GM23248 (cell line): ENCODE data around the gene MIA3. TPM values are rescaled to one million over a fixed set of nuclear protein-coding genes. Genes with fewer than 3 reads are reported as not detected.

Source experiments
- DNase-seq: peaks from one replicate; pipeline ENCODE4 v3.0.0-alpha.2; 2015
- H2AFZ ChIP-seq: fragments of 200-600 bp; sonication (generic); 2 replicates; pipeline ENCODE4 v1.6.1; 2016; ENCODE audit warnings: antibody characterized with exemption
- H3F3A ChIP-seq: fragments of 200-600 bp; sonication (generic); 2 replicates; pipeline ENCODE4 v1.6.1; 2016; ENCODE audit warnings: mild to moderate bottlenecking, antibody characterized with exemption, mixed run types; ENCODE audit not compliant: insufficient read depth
- H3K27ac ChIP-seq: fragments of 200-600 bp; sonication (generic); 2 replicates; pipeline ENCODE4 v1.5.1; 2016; ENCODE audit warnings: mild to moderate bottlenecking
- H3K27me3 ChIP-seq: fragments of 200-600 bp; sonication (generic); replicated peaks from 2 replicates; pipeline ENCODE4 v1.6.1; 2016; ENCODE audit warnings: mild to moderate bottlenecking; ENCODE audit not compliant: insufficient read depth
- H3K36me3 ChIP-seq: fragments of 200-600 bp; sonication (generic); 2 replicates; pipeline ENCODE4 v1.6.1; 2016; ENCODE audit warnings: low read depth, mild to moderate bottlenecking
- H3K4me1 ChIP-seq: fragments of 200-600 bp; sonication (generic); 2 replicates; pipeline ENCODE4 v1.6.1; 2016; ENCODE audit warnings: mild to moderate bottlenecking; ENCODE audit not compliant: insufficient read depth
- H3K4me2 ChIP-seq: fragments of 200-600 bp; sonication (generic); one replicate; pipeline ENCODE4 v1.6.1; 2016; ENCODE audit warnings: mild to moderate bottlenecking; ENCODE audit not compliant: unreplicated experiment
- H3K4me3 ChIP-seq: fragments of 200-600 bp; sonication (generic); 2 replicates; pipeline ENCODE4 v1.5.1; 2016; ENCODE audit warnings: mild to moderate bottlenecking
- H3K79me2 ChIP-seq: fragments of 200-600 bp; sonication (generic); 2 replicates; pipeline ENCODE4 v1.6.1; 2016; ENCODE audit warnings: mild to moderate bottlenecking; ENCODE audit not compliant: insufficient read depth
- H3K9ac ChIP-seq: fragments of 200-600 bp; sonication (generic); 2 replicates; pipeline ENCODE4 v1.6.1; 2016; ENCODE audit warnings: mild to moderate bottlenecking
- H3K9me2 ChIP-seq: fragments of 200-600 bp; sonication (generic); 2 replicates; pipeline ENCODE4 v1.6.1; 2016; ENCODE audit warnings: mixed run types, mild to moderate bottlenecking, moderate library complexity; ENCODE audit not compliant: insufficient read depth
- H3K9me3 ChIP-seq: fragments of 200-600 bp; sonication (generic); one replicate; pipeline ENCODE4 v1.6.1; 2017; ENCODE audit warnings: low read depth
- H4K20me1 ChIP-seq: fragments of 200-600 bp; sonication (generic); 2 replicates; pipeline ENCODE4 v1.6.0; 2016; ENCODE audit not compliant: insufficient read depth
- EZH2 ChIP-seq: fragments of 200-600 bp; sonication (generic); IDR thresholded peaks from 2 replicates; pipeline ENCODE4 v1.6.1; 2018; ENCODE audit warnings: antibody characterized with exemption, mild to moderate bottlenecking; ENCODE audit not compliant: insufficient read depth, poor library complexity, severe bottlenecking
- EZH2phosphoT487 ChIP-seq: fragments of 200-600 bp; sonication (generic); IDR thresholded peaks from 2 replicates; pipeline ENCODE4 v1.6.1; 2018; ENCODE audit warnings: antibody characterized with exemption, moderate library complexity, mild to moderate bottlenecking, low read depth; ENCODE audit not compliant: insufficient read depth
- WGBS, 2 experiments: methylation state at CpG; one replicate each; pipeline ENCODE4 v1.1.6; 2015 to 2017; ENCODE audit warnings: low lambda C conversion rate in 2 of 2, low coverage in 1 of 2; ENCODE audit errors: missing lambda C conversion rate in 2 of 2; 5-methylcytosine and 5-hydroxymethylcytosine counted together
- in situ Hi-C: fragments of 300-500 bp; cut with MboI; formaldehyde crosslinking; loops from 2 replicates; pipeline ENCODE4 v1.15.0; 2020
- polyA plus RNA-seq: library from polyadenylated mRNA; unstranded; fragments of >200 nt; fragmentation: Nextera tagmentation; extraction: Ambion mirVana; gene quantifications from 2 replicates; pipeline ENCODE4 v1.2.1, GENCODE V29; 2016
- total RNA-seq: library from RNA; depleted of rRNA; stranded (reverse); fragments of >200 nt; shearing (Covaris generic); gene quantifications from 2 replicates; pipeline ENCODE4 v1.2.3, GENCODE V29; 2014

MIA3 gene
- total and polyA plus RNA-seq, 2 experiments from 2014 or later, result 35.8 to 47.5 TPM

DNA sequence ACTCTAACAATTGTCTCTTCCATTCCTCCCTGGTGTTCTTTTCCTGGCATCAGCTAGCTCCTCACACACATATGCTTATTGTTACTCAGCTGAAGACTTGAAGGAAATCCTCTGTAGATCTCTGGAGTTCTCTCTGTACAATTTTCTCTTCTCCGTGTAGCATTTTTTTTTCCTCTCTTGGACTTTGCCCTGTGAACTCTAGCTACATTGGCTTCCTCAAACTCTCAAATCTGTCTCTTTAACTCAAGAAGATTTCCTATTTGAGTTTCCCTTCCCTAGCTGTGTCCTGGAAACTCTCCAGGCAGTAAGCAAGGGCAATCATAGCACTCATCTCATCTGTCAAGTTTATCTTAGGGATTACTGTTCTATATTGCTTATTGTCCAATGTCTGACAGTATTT is 4.3 kb upstream of the MIA3 start:
- DNase-seq, result no peak
- Histone ChIP-seq H3K79me2 (peaks cover 1% of the 10 kb centered on the region; the same call in 1 of the 2 replicates), H2AFZ (no peak overlapping the region), H3K4me2 (no peak overlapping the region), H3F3A (peaks cover 16% of the 10 kb centered on the region), H3K27me3 (no peaks in the 10 kb centered on the region), H3K9ac (no peak overlapping the region), H3K4me1 (peaks cover 7% of the 10 kb centered on the region), H4K20me1 (no peaks in the 10 kb centered on the region), H3K9me2 (no peaks in the 10 kb centered on the region), H3K9me3 (no peaks in the 10 kb centered on the region), H3K36me3 (no peaks in the 10 kb centered on the region), H3K4me3 (no peak overlapping the region), H3K27ac (no peak overlapping the region)
- TF ChIP-seq EZH2phosphoT487 (no peak), EZH2 (no peak)
- in situ Hi-C loops, result no loop called here
- 84 to 89% methylated on average over 1 of the region's 1 CpG for WGBS, 2 experiments

DNA sequence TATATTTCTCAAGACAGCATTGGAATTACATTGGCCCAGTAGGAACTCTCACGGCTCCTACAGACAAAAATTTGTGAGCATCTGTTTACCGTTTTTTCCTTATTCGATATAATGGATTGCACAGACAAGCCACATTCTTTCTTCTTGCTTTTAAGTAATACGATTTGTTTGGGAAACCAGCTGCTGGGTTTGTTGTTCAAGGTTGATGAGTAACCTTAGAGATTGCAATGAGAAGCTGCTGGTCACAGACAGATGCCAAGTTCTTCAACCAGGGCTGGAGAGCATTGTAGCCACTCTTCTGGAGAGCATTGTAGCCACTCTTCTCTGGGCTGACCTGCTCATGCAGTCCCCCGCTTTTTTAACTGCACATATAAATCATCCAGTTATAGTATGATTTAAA is 1.4 kb upstream of the MIA3 start:
- in situ Hi-C loops, result no loop called here
- Histone ChIP-seq H3K27ac (peak overlapping the region; percentile 92), H2AFZ (peak overlapping the region; percentile 76), H3K9me2 (no peaks in the 10 kb centered on the region), H3K4me1 (peaks cover 13% of the 10 kb centered on the region), H4K20me1 (no peaks in the 10 kb centered on the region), H3F3A (peaks cover 26% of the 10 kb centered on the region), H3K9ac (peak overlapping the region; percentile 89), H3K79me2 (peaks cover 30% of the 10 kb centered on the region), H3K4me2 (peak overlapping the region; percentile 73), H3K9me3 (no peaks in the 10 kb centered on the region), H3K27me3 (no peaks in the 10 kb centered on the region), H3K4me3 (peak overlapping the region; percentile 68), H3K36me3 (no peaks in the 10 kb centered on the region)
- no peak for TF ChIP-seq EZH2phosphoT487
- TF ChIP-seq EZH2, result no peak
- DNase-seq, result peak; percentile 96
- WGBS, 2 experiments, result 4 to 5% methylated on average over 5 of the region's 5 CpGs

- no peak for TF ChIP-seq EZH2
- no peak for TF ChIP-seq EZH2phosphoT487
- peak overlapping the region; percentile 68 for H3K4me3 ChIP-seq
- H3F3A ChIP-seq, result peaks cover 26% of the 10 kb centered on the region
- 2 to 6% methylated on average over 16 to 31 of the region's 37 CpGs for WGBS, 2 experiments
- H3K27me3 ChIP-seq, result no peaks in the 10 kb centered on the region
- peak; percentile 99 for DNase-seq
- H3K36me3 ChIP-seq, result no peaks in the 10 kb centered on the region
- peak overlapping the region; percentile 76 for H2AFZ ChIP-seq
- peaks cover 13% of the 10 kb centered on the region for H3K4me1 ChIP-seq
- H3K9me2 ChIP-seq, result no peaks in the 10 kb centered on the region
- no peaks in the 10 kb centered on the region for H4K20me1 ChIP-seq
- peak overlapping the region; percentile 73 for H3K4me2 ChIP-seq
- H3K27ac ChIP-seq, result peak overlapping the region; percentile 92
- peak overlapping the region; percentile 89 for H3K9ac ChIP-seq
- peaks cover 40% of the 10 kb centered on the region for H3K79me2 ChIP-seq
- in situ Hi-C loops, result no loop called here
- no peaks in the 10 kb centered on the region for H3K9me3 ChIP-seq
Observed at GRCh38 chr1:222617367-222617951, 438 bp upstream of the MIA3 start.

DNA sequence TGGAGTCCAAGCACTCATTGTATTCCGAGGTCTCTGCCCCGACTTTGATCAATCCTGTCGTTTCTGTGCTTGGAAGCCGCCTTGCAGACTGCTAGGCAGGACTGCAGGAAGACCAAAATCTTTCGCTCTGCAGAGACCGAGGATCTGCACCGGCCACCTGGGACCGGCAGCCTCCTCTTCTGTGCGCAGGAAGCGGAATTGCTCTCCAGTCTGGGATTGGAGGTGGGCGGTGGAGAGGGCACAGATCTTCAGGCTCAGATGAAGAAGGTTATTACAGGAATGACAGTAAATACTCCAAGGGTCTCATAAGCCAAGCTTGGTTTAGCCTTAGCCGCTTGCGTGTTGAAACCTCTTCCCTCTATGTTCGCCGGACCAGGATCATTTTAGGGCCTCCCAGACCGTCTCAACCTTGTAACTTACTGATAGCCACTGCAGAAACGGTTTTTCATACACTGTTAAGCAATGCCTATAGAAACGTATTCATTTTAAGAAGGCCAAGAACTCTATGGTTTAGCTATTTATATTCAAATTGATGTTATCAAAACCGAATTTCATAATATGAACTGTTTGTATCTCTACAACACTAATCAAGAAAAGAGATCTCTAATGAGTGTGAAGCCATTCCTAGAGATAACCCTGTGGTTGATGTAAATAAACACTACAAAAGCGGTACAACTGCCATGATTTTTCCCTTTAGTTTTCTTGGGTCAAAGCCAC is 1.1 kb downstream of the MIA3 start:
- peaks cover 9% of the 10 kb centered on the region; the same call in 1 of the 2 replicates for H3K36me3 ChIP-seq
- peak overlapping the region; percentile 97 for H3K4me3 ChIP-seq
- H3K27me3 ChIP-seq, result no peaks in the 10 kb centered on the region
- in situ Hi-C loops, result no loop called here
- H3K9me2 ChIP-seq, result no peaks in the 10 kb centered on the region
- H3K27ac ChIP-seq, result peak overlapping the region; percentile 88
- H4K20me1 ChIP-seq, result no peaks in the 10 kb centered on the region
- peak overlapping the region; percentile 98 for H3K4me2 ChIP-seq
- WGBS, 2 experiments, result 10 to 11% methylated on average over 20 of the region's 20 CpGs
- peak overlapping the region; percentile 77 for H2AFZ ChIP-seq
- no peak for TF ChIP-seq EZH2
- TF ChIP-seq EZH2phosphoT487, result no peak
- peaks cover 13% of the 10 kb centered on the region for H3K4me1 ChIP-seq
- H3K9me3 ChIP-seq, result no peaks in the 10 kb centered on the region
- H3F3A ChIP-seq, result peaks cover 26% of the 10 kb centered on the region
- peak overlapping the region; percentile 99 for H3K9ac ChIP-seq
- peaks cover 55% of the 10 kb centered on the region for H3K79me2 ChIP-seq
- peak; percentile 70 for DNase-seq
